Colonic mucosa (tissue), 4 donors: ENCODE data around the gene CYP27A1. TPM values are rescaled to one million over a fixed set of nuclear protein-coding genes. Genes with fewer than 3 reads are reported as not detected.

Experiments used
- DNase-seq: peaks from one replicate; pipeline ENCODE4 v3.0.0-alpha.2; 2020
- H3K27ac ChIP-seq: fragments of 200-600 bp; one replicate; pipeline ENCODE4 v1.8.0; 2021
- H3K27me3 ChIP-seq: fragments of 200-600 bp; one replicate; pipeline ENCODE4 v1.8.0; 2021
- H3K36me3 ChIP-seq: fragments of 200-600 bp; one replicate; pipeline ENCODE4 v1.8.0; 2021
- H3K4me1 ChIP-seq: fragments of 200-600 bp; one replicate; pipeline ENCODE4 v1.8.0; 2021; ENCODE audit warnings: mild to moderate bottlenecking
- H3K4me3 ChIP-seq: fragments of 200-600 bp; one replicate; pipeline ENCODE4 v1.8.0; 2021
- H3K9ac ChIP-seq, 2 donors: one replicate each; pipeline ENCODE4 v1.7.0; 2013; ENCODE audit warnings: control low read depth in 2 of 2, low read depth in 2 of 2, low read length in 2 of 2
- H3K9me3 ChIP-seq: fragments of 200-600 bp; one replicate; pipeline ENCODE4 v1.8.0; 2021
- intact Hi-C: fragments of 100-400 bp; cut with DNase I; formaldehyde crosslinking; loops from one replicate; pipeline ENCODE4 v1.14.1; 2022
- total RNA-seq, 2 donors: library from RNA; stranded (reverse); fragmentation: NEBNext Ultra II Directional in 1 of 2; extraction: Animal tissue kit (Norgen Biotek cat#: 25700) in 1 of 2; gene quantifications; one replicate each; pipeline ENCODE4 v1.2.1, GENCODE V29; 2021
- TF ChIP-seq, protein P1 (sequence below): fragments of 200-600 bp; IDR thresholded peaks from one replicate; pipeline ENCODE4 v1.8.0; 2022; ENCODE audit warnings: antibody characterized with exemption, mild to moderate bottlenecking
- donor health status: healthy.
- donor health status: DM: no; HTN: no; CAD: no.
- donor health status: DM: no; HTN: no; CAD: no.

Gene CYP27A1
- total RNA-seq, 2 donors from 2014 or later: 21.7 to 54.0 TPM

DNA sequence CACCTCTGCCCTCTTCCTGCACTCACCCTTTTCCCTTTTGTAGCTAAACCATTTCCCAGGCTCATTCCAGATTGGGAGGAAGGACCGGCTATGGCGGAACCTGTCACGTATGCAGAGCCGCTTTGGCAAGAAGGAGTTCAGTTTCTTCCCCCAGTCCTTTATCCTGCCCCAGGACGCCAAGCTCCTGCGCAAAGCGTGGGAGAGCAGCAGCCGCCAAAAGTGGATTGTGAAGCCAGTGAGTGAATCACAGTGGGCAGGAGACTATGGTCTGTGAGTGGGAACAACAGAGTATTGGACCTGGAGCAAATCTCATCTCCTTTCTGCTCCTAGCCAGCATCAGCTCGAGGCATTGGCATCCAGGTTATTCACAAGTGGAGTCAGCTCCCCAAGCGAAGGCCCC is 35.0 kb upstream of the CYP27A1 start:
- H3K36me3 ChIP-seq: no peaks in the 10 kb centered on the region

DNA sequence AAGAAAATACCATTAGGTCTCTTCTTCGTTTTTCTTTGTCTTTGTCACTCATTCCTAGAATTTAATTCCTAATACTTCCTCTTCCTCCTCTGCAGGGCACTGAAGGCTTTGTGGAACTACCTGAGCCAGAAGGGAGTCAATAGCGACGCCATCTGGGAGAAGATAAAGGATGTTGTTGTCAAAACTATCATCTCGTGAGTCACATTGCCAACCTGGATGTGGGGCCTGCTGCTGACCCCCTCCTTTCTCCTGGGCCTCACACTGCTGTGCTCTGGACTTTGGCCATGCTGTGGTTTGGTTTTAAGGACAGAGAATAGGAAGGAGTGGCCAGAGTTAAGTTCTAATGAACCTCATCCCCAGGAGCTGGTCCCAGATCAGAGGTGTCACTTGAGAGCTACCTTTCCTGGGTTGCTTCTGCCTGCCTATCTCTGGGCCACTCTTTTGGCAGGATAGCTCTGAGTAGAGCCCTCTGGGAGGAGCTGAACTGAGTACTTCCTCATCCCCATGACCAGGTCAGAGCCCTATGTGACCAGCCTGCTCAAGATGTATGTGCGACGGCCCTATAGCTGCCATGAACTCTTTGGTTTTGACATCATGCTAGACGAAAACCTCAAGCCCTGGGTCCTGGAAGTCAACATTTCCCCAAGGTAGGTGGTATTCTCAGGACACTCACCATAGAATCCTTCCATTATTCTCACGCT is 33.1 kb upstream of the CYP27A1 start:
- DNase-seq: no peak
- Histone ChIP-seq H3K9me3 (no peaks in the 10 kb centered on the region), H3K36me3 (peaks cover 12% of the 10 kb centered on the region), H3K4me3 (no peak overlapping the region), H3K4me1 (no peaks in the 10 kb centered on the region), H3K9ac (no peak overlapping the region), H3K27ac (no peak overlapping the region), H3K27me3 (no peaks in the 10 kb centered on the region)
- TF ChIP-seq, protein P1, sequence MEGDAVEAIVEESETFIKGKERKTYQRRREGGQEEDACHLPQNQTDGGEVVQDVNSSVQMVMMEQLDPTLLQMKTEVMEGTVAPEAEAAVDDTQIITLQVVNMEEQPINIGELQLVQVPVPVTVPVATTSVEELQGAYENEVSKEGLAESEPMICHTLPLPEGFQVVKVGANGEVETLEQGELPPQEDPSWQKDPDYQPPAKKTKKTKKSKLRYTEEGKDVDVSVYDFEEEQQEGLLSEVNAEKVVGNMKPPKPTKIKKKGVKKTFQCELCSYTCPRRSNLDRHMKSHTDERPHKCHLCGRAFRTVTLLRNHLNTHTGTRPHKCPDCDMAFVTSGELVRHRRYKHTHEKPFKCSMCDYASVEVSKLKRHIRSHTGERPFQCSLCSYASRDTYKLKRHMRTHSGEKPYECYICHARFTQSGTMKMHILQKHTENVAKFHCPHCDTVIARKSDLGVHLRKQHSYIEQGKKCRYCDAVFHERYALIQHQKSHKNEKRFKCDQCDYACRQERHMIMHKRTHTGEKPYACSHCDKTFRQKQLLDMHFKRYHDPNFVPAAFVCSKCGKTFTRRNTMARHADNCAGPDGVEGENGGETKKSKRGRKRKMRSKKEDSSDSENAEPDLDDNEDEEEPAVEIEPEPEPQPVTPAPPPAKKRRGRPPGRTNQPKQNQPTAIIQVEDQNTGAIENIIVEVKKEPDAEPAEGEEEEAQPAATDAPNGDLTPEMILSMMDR: no peak
- intact Hi-C loops: no loop called here

More for the DNA sequence above, 35.0 kb upstream of the CYP27A1 start:
- no peak overlapping the region for H3K9ac ChIP-seq
- H3K9me3 ChIP-seq: no peaks in the 10 kb centered on the region
- no peaks in the 10 kb centered on the region for H3K4me1 ChIP-seq
- DNase-seq: no peak
- H3K27me3 ChIP-seq: no peaks in the 10 kb centered on the region
- H3K4me3 ChIP-seq: no peak overlapping the region
- H3K27ac ChIP-seq: no peak overlapping the region
- intact Hi-C loops: no loop called here
- TF ChIP-seq, protein P1: no peak

DNA sequence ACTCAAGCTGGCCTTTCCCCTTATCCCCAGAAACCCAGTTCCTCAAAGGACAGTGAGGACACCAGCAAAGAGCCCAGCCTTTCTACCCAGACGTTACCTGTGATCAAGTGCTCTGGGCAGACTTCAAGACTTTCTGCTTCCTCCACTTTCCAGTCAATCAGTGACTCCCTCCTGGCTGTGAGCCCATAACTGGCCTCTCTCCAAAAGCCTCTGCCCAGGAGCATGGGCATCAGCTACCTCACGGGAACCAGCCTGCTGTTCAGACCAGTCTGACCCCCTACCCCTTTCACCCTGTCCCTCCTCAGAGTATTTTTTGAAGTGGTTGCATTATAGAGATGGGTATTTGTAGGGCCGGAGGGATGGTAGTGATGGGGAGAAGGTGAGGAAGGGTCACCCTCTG is 27.7 kb upstream of the CYP27A1 start:
- no peak overlapping the region for H3K4me3 ChIP-seq
- DNase-seq: no peak
- no peaks in the 10 kb centered on the region for H3K9me3 ChIP-seq
- intact Hi-C loops: no loop called here
- H3K27ac ChIP-seq: no peak overlapping the region
- TF ChIP-seq, protein P1: no peak
- H3K36me3 ChIP-seq: peaks cover 12% of the 10 kb centered on the region
- no peak overlapping the region for H3K9ac ChIP-seq
- no peaks in the 10 kb centered on the region for H3K27me3 ChIP-seq
- no peaks in the 10 kb centered on the region for H3K4me1 ChIP-seq

DNA sequence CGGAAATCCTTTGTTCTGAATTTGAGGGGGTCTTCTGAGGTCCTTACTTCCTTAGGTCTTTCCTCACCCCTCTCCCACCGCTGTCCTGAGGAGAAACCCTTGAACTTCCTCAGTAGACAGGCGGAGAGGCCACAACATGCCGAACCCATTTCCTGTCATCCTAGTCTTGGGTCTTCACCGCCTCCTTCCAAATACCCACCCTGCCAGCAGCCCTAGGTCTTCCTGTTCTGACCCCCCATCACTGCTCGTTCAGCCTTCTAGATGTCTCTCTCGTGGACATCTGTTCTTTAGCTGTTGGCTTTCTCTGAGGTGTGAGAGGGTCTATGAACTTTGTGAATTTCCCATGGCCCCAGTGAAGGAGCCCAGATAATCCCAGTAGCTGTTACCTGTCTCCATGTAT is 27.2 kb upstream of the CYP27A1 start:
- H3K36me3 ChIP-seq: peaks cover 12% of the 10 kb centered on the region
- no peaks in the 10 kb centered on the region for H3K4me1 ChIP-seq
- no peak overlapping the region for H3K4me3 ChIP-seq

DNA sequence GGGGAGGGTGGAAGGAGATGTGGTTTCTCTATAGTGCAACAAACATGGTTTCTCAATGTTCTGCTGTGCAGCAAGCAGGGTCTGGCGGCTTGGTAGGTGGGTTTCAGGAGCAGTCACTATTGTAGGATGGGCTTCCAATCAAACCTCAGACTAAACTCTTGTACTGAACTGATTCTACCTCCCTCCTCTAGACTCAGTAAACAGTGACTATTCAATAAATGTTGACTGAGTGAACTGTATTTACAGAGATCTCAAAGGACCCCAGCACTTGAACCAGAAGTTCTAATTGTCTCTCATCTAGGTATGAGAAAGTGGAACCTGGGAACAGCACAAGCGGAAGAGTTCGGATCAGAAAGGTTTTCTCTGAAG is 26.8 kb upstream of the CYP27A1 start:
- H3K4me3 ChIP-seq: no peak overlapping the region

More for the DNA sequence above, 27.2 kb upstream of the CYP27A1 start:
- no peak overlapping the region for H3K27ac ChIP-seq
- DNase-seq: no peak
- H3K9me3 ChIP-seq: no peaks in the 10 kb centered on the region
- H3K27me3 ChIP-seq: no peaks in the 10 kb centered on the region
- TF ChIP-seq, protein P1: no peak
- intact Hi-C loops: no loop called here
- H3K9ac ChIP-seq: no peak overlapping the region

More for the DNA sequence above, 26.8 kb upstream of the CYP27A1 start:
- DNase-seq: no peak
- Histone ChIP-seq H3K9ac (no peak overlapping the region), H3K27ac (no peak overlapping the region), H3K36me3 (peaks cover 12% of the 10 kb centered on the region), H3K27me3 (no peaks in the 10 kb centered on the region), H3K4me1 (no peaks in the 10 kb centered on the region), H3K9me3 (no peaks in the 10 kb centered on the region)
- TF ChIP-seq, protein P1: no peak
- intact Hi-C loops: no loop called here
